Measurements from ENCODE around the gene CACNA1I.

- TF ChIP-seq CTCF (IDR thresholded peaks at IDR 0.05) (no peak), EZH2 (IDR thresholded peaks at IDR 0.05; ENCODE audit: borderline replicate concordance, insufficient read depth, low read depth, low read length, poor library complexity, severe bottlenecking) (no peak)
These were observed 90.9 kb downstream of the CACNA1I start for GRCh38 chr22:39661501-39661841.

Measured in B cell (primary cell).